Measurements from ENCODE around the gene EYS. TPM values are rescaled to one million over a fixed set of nuclear protein-coding genes. Genes with fewer than 3 reads are reported as not detected.
"Not testable (repeated sequence)": the region's sequence is repeated elsewhere in the genome, so short reads cannot be mapped to it uniquely, and the experiment has no call there.

EYS gene
- total and polyA plus RNA-seq, 5 donors from 2014 or later: 0.03 to 0.09 (median 0.05) TPM; not detected in 1

GRCh38 chr6:65052626-65053025 is 654.4 kb downstream of the EYS start:
- H3K9me3 Mint-ChIP-seq: peaks cover 1 to 24% (median 10%) of the 10 kb centered on the region in 7 donors
- H3K27me3 Mint-ChIP-seq: no peaks in the 10 kb centered on the region
- no peaks in the 10 kb centered on the region for H3K4me1 Mint-ChIP-seq
- ATAC-seq (ENCODE audit: low read depth in 2 of 2) (no peak), DNase-seq (no peak)
- Histone ChIP-seq H3K4me3 (ENCODE audit: low read depth, low read length) (no peak overlapping the region), H3K27me3 (ENCODE audit: control insufficient read depth, insufficient read depth, low read length) (no peaks in the 10 kb centered on the region), H3K9me3 (ENCODE audit: control insufficient read depth in 2 of 2, low read length in 2 of 2) (peaks cover 0 to 2% of the 10 kb centered on the region in 2 experiments), H3K4me1 (ENCODE audit: control insufficient read depth, insufficient read depth, low read length, poor library complexity, severe bottlenecking) (no peaks in the 10 kb centered on the region), H3K27ac (ENCODE audit: insufficient read depth, low read length, poor library complexity, severe bottlenecking) (no peak overlapping the region), H3K36me3 (ENCODE audit: control insufficient read depth, insufficient read depth, low read length) (no peaks in the 10 kb centered on the region)
- no peaks in the 10 kb centered on the region for H3K36me3 Mint-ChIP-seq
- no peak overlapping the region for H3K27ac Mint-ChIP-seq
- no peak overlapping the region for H3K4me3 Mint-ChIP-seq

- no peak overlapping the region for H3K4me3 ChIP-seq (ENCODE audit: low read depth, low read length)
- Mint-ChIP-seq H3K4me3 (no peak overlapping the region), H3K27me3 (no peaks in the 10 kb centered on the region)
These were observed 661.2 kb downstream of the EYS start for GRCh38 chr6:65045801-65046200.

GRCh38 chr6:65014006-65014405 is 693.0 kb downstream of the EYS start:
- Mint-ChIP-seq H3K27me3 (no peaks in the 10 kb centered on the region), H3K36me3 (no peaks in the 10 kb centered on the region), H3K27ac (no peak overlapping the region), H3K9me3 (peaks cover 1 to 14% (median 5%) of the 10 kb centered on the region in 7 donors), H3K4me1 (no peaks in the 10 kb centered on the region), H3K4me3 (no peak overlapping the region)
- no peak for DNase-seq
- ATAC-seq (ENCODE audit: low read depth in 2 of 2): no peak
- Histone ChIP-seq H3K27me3 (ENCODE audit: control insufficient read depth, insufficient read depth, low read length) (no peaks in the 10 kb centered on the region), H3K27ac (ENCODE audit: insufficient read depth, low read length, poor library complexity, severe bottlenecking) (no peak overlapping the region), H3K4me1 (ENCODE audit: control insufficient read depth, insufficient read depth, low read length, poor library complexity, severe bottlenecking) (no peaks in the 10 kb centered on the region), H3K36me3 (ENCODE audit: control insufficient read depth, insufficient read depth, low read length) (no peaks in the 10 kb centered on the region), H3K9me3 (ENCODE audit: control insufficient read depth in 2 of 2, low read length in 2 of 2) (peaks cover 0 to 7% of the 10 kb centered on the region in 2 experiments), H3K4me3 (ENCODE audit: low read depth, low read length) (no peak overlapping the region)

More at GRCh38 chr6:65045801-65046200, 661.2 kb downstream of the EYS start:
- no peaks in the 10 kb centered on the region for H3K9me3 ChIP-seq (ENCODE audit: control insufficient read depth in 2 of 2, low read length in 2 of 2)
- Mint-ChIP-seq H3K27ac (no peak overlapping the region), H3K36me3 (no peaks in the 10 kb centered on the region), H3K4me1 (no peaks in the 10 kb centered on the region), H3K9me3 (peaks cover 3 to 25% (median 11%) of the 10 kb centered on the region in 7 donors)
- no peaks in the 10 kb centered on the region for H3K27me3 ChIP-seq (ENCODE audit: control insufficient read depth, insufficient read depth, low read length)
- DNase-seq (no peak), ATAC-seq (ENCODE audit: low read depth in 2 of 2) (no peak)
- no peaks in the 10 kb centered on the region for H3K36me3 ChIP-seq (ENCODE audit: control insufficient read depth, insufficient read depth, low read length)
- no peak overlapping the region for H3K27ac ChIP-seq (ENCODE audit: insufficient read depth, low read length, poor library complexity, severe bottlenecking)
- H3K4me1 ChIP-seq (ENCODE audit: control insufficient read depth, insufficient read depth, low read length, poor library complexity, severe bottlenecking): no peaks in the 10 kb centered on the region

GRCh38 chr6:65006788-65007187 is 700.2 kb downstream of the EYS start:
- Histone ChIP-seq H3K27ac (ENCODE audit: insufficient read depth, low read length, poor library complexity, severe bottlenecking) (no peak overlapping the region), H3K4me3 (ENCODE audit: low read depth, low read length) (no peak overlapping the region), H3K27me3 (ENCODE audit: control insufficient read depth, insufficient read depth, low read length) (no peaks in the 10 kb centered on the region), H3K4me1 (ENCODE audit: control insufficient read depth, insufficient read depth, low read length, poor library complexity, severe bottlenecking) (no peaks in the 10 kb centered on the region), H3K36me3 (ENCODE audit: control insufficient read depth, insufficient read depth, low read length) (no peaks in the 10 kb centered on the region), H3K9me3 (ENCODE audit: control insufficient read depth in 2 of 2, low read length in 2 of 2) (no peaks in the 10 kb centered on the region)
- no peaks in the 10 kb centered on the region for H3K27me3 Mint-ChIP-seq
- no peaks in the 10 kb centered on the region for H3K36me3 Mint-ChIP-seq
- no peak overlapping the region for H3K4me3 Mint-ChIP-seq
- DNase-seq: no peak
- H3K9me3 Mint-ChIP-seq: peaks cover 0 to 29% (median 10%) of the 10 kb centered on the region in 7 donors
- H3K4me1 Mint-ChIP-seq: no peaks in the 10 kb centered on the region
- ATAC-seq (ENCODE audit: low read depth in 2 of 2): no peak
- H3K27ac Mint-ChIP-seq: no peak overlapping the region

GRCh38 chr6:65004283-65004682 is 702.7 kb downstream of the EYS start:
- no peaks in the 10 kb centered on the region for H3K27me3 ChIP-seq (ENCODE audit: control insufficient read depth, insufficient read depth, low read length)
- H3K27me3 Mint-ChIP-seq: no peaks in the 10 kb centered on the region
- H3K4me3 ChIP-seq (ENCODE audit: low read depth, low read length): no peak overlapping the region
- no peak overlapping the region for H3K27ac Mint-ChIP-seq
- H3K36me3 Mint-ChIP-seq: no peaks in the 10 kb centered on the region
- DNase-seq: no peak
- H3K4me3 Mint-ChIP-seq: no peak overlapping the region
- H3K9me3 Mint-ChIP-seq: peaks cover 0 to 30% (median 6%) of the 10 kb centered on the region in 7 donors
- no peaks in the 10 kb centered on the region for H3K9me3 ChIP-seq (ENCODE audit: control insufficient read depth in 2 of 2, low read length in 2 of 2)
- H3K27ac ChIP-seq (ENCODE audit: insufficient read depth, low read length, poor library complexity, severe bottlenecking): no peak overlapping the region
- H3K36me3 ChIP-seq (ENCODE audit: control insufficient read depth, insufficient read depth, low read length): no peaks in the 10 kb centered on the region
- H3K4me1 Mint-ChIP-seq: no peaks in the 10 kb centered on the region
- no peak for ATAC-seq (ENCODE audit: low read depth in 2 of 2)
- no peaks in the 10 kb centered on the region for H3K4me1 ChIP-seq (ENCODE audit: control insufficient read depth, insufficient read depth, low read length, poor library complexity, severe bottlenecking)

GRCh38 chr6:65002882-65003281 is 704.1 kb downstream of the EYS start:
- not testable (repeated sequence) for H3K27ac ChIP-seq (ENCODE audit: insufficient read depth, low read length, poor library complexity, severe bottlenecking); H3K4me1 Mint-ChIP-seq; DNase-seq; ATAC-seq (ENCODE audit: low read depth in 2 of 2); H3K27me3 Mint-ChIP-seq; H3K4me3 Mint-ChIP-seq; H3K27me3 ChIP-seq (ENCODE audit: control insufficient read depth, insufficient read depth, low read length); H3K4me3 ChIP-seq (ENCODE audit: low read depth, low read length); H3K36me3 ChIP-seq (ENCODE audit: control insufficient read depth, insufficient read depth, low read length); H3K9me3 ChIP-seq (ENCODE audit: control insufficient read depth in 2 of 2, low read length in 2 of 2); H3K27ac Mint-ChIP-seq; H3K36me3 Mint-ChIP-seq; H3K4me1 ChIP-seq (ENCODE audit: control insufficient read depth, insufficient read depth, low read length, poor library complexity, severe bottlenecking)
- H3K9me3 Mint-ChIP-seq: peaks cover 0 to 27% (median 4%) of the 10 kb centered on the region in 7 donors

GRCh38 chr6:65000815-65001214 is 706.2 kb downstream of the EYS start:
- no peak for ATAC-seq (ENCODE audit: low read depth in 2 of 2)

GRCh38 chr6:64998204-64998603 is 708.8 kb downstream of the EYS start:
- Mint-ChIP-seq H3K27ac (no peak overlapping the region), H3K4me3 (no peak overlapping the region)
- H3K27me3 ChIP-seq (ENCODE audit: control insufficient read depth, insufficient read depth, low read length): no peaks in the 10 kb centered on the region

More at GRCh38 chr6:65000815-65001214, 706.2 kb downstream of the EYS start:
- no peaks in the 10 kb centered on the region for H3K36me3 ChIP-seq (ENCODE audit: control insufficient read depth, insufficient read depth, low read length)
- no peak for DNase-seq
- no peak overlapping the region for H3K27ac Mint-ChIP-seq
- H3K27me3 Mint-ChIP-seq: no peaks in the 10 kb centered on the region
- H3K4me1 ChIP-seq (ENCODE audit: control insufficient read depth, insufficient read depth, low read length, poor library complexity, severe bottlenecking): no peaks in the 10 kb centered on the region
- H3K9me3 ChIP-seq (ENCODE audit: control insufficient read depth in 2 of 2, low read length in 2 of 2): no peaks in the 10 kb centered on the region
- no peaks in the 10 kb centered on the region for H3K36me3 Mint-ChIP-seq
- H3K4me3 ChIP-seq (ENCODE audit: low read depth, low read length): no peak overlapping the region
- H3K9me3 Mint-ChIP-seq: peaks cover 0 to 16% (median 3%) of the 10 kb centered on the region in 7 donors
- no peak overlapping the region for H3K27ac ChIP-seq (ENCODE audit: insufficient read depth, low read length, poor library complexity, severe bottlenecking)
- no peaks in the 10 kb centered on the region for H3K27me3 ChIP-seq (ENCODE audit: control insufficient read depth, insufficient read depth, low read length)
- H3K4me3 Mint-ChIP-seq: no peak overlapping the region
- no peaks in the 10 kb centered on the region for H3K4me1 Mint-ChIP-seq

More at GRCh38 chr6:64998204-64998603, 708.8 kb downstream of the EYS start:
- Mint-ChIP-seq H3K4me1 (no peaks in the 10 kb centered on the region), H3K27me3 (no peaks in the 10 kb centered on the region), H3K9me3 (peaks cover 0 to 10% (median 0%) of the 10 kb centered on the region in 7 donors), H3K36me3 (no peaks in the 10 kb centered on the region)
- H3K9me3 ChIP-seq (ENCODE audit: control insufficient read depth in 2 of 2, low read length in 2 of 2): no peaks in the 10 kb centered on the region
- H3K36me3 ChIP-seq (ENCODE audit: control insufficient read depth, insufficient read depth, low read length): no peaks in the 10 kb centered on the region
- ATAC-seq (ENCODE audit: low read depth in 2 of 2) (no peak), DNase-seq (no peak)
- no peak overlapping the region for H3K4me3 ChIP-seq (ENCODE audit: low read depth, low read length)
- no peak overlapping the region for H3K27ac ChIP-seq (ENCODE audit: insufficient read depth, low read length, poor library complexity, severe bottlenecking)
- no peaks in the 10 kb centered on the region for H3K4me1 ChIP-seq (ENCODE audit: control insufficient read depth, insufficient read depth, low read length, poor library complexity, severe bottlenecking)
